GM21367 (cell line): ENCODE measurements around the gene TMEM181.
"Not testable (repeated sequence)": the region's sequence is repeated elsewhere in the genome, so short reads cannot be mapped to it uniquely, and the experiment has no call there.

Source experiments
- ATAC-seq: cut with Tn5 transposase; IDR thresholded peaks from one replicate; pipeline ENCODE4 v1.9.1; 2021; ENCODE audit not compliant: unreplicated experiment

The TMEM181 gene

DNA sequence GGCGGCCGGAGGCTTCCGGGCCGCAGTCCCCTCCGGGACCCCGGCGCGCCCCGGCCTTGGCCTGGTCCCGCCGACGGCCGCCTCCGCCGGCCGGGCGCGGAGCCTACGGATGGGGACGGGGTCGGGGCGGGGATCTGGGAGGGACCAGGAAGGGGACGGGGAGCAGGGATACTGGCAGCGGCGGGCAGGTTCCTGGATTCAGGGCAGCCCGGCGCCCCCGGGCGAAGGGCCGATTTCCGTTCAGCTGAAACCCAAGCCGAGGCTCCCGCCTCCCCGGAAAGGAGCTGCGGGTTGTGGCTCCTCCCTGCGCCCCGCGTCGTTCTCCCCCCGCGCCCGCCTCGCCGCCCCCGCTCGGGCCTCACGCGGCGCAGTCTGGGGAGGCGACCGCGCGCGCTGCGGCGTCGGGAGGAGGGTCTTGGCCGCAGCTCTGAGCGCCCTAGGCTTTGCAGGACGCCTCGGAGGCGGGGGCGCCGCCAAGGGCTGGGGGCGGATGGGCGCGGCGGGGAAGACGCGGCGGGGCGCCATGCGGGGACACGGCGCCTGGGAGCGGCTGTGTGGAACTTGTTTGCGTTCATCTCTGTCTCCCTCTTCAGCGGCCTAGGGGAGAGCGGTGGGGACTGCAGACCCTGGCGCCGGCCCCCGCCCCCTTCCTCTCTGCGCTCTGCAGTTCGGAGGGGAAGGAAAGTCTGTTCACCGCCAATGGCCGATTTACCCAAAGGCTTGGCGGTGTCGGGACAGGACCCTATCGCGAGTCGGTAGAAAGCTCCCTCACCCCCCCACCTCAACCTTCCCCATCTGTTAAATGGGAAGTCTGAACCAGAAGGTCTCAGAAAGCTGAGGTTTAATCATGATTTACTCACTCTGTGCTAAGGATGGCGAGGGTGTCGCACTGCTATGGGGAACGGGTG is 22.7 kb upstream of the TMEM181 start:
- no peak for ATAC-seq

DNA sequence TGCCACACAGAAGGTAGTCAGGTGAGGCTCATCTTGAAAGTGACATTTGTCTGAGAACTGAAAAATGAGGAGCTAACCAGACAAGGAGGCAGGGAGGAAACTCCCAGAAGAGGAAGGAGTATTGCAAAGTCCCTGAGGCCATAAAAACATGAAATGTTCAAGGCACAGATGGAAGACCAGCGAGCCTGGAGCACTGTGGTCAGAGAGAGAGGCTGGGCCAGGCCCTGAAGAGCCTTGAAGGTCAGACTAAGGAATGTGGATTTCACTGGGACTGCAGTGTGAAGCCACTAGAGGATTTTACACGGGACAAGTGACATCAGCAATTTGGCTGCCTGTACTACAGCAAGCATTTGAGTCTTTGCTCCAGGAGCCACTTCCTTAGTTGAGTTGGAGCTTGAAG is 21.1 kb upstream of the TMEM181 start:
- no peak for ATAC-seq

DNA sequence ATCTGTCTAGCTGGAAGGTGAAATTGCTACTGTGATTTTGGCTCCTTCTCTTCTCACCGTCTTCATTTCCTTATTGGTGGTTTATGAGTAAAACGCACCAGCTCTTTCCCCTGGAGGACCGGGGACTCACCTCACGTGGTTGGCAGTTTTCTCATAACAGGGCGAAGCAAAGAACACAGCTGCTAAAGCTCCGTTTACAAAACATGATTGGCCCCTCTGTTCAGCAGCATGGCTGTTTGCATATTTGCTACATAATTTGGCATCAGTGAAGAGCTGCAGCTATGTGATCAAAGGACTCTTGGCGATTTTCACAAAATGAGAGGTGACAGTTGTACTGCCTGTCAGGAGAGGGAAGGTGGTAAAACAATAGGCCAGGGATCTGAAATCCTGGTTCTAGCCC is 20.5 kb upstream of the TMEM181 start:
- no peak for ATAC-seq

DNA sequence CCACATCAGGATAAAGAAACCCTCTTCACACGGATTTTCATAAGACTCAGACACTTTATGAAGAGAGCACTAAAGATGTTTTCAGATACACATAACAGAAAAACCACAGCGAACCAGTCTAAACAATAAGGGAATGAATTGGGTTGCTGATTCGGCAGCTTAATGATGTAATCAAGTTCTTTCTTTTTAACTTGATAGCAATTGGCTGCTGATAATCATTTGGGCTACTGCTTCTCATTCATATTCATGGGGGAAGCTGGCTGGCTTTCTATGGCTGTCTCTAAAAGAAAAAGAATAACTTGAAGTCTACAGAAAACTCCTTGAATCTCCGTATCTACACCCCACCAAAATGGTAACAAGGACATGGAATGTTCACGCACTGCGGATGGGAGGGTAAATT is 20.0 kb upstream of the TMEM181 start:
- ATAC-seq = no peak

DNA sequence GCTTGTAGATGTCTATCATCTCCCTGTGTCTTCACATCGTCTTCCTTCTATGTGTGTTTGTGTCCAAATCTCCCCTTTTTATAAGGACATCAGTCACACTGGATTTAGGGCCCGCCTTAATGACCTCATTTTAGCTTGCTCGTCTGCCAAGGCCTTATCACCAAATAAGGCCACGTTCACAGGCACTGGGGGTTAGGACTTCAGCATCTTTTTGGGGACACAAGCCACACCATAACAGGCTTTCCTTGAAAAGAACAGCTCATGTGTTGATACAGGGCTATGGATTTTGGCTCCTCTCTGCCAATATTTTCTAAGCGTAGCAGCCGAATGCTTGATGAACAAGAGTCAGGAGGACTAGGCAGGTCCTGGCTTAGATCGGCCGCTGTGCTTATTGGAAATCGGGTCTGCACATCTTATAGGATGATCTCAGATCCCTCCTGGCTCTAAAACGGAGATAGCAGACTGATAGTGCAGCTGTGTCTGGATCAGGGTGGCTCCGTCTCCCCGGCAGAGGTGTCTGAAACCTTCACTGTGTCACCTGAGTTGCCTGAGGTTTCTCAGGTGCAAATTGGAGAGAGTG is 16.2 kb upstream of the TMEM181 start:
- no peak for ATAC-seq

DNA sequence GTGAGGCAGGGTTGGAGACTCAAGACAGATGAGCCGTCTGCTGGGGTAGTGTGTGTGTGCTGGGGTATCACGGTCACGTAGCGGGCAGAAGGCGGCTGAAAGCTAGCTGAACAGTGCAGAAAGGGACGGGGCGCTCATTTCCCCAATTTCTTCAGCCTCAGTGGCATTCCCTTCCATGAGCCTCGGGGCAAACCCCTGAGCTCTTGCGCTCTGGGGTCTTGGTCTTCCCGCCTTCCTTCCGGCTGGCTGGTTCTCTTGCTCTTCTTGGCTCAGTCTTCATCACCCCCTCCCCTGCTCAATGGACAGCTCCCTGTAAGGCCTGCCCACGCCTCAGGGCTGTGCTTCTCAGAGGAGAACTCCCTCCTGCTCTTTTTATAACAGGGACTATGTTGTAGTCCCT is 15.5 kb upstream of the TMEM181 start:
- no peak for ATAC-seq

DNA sequence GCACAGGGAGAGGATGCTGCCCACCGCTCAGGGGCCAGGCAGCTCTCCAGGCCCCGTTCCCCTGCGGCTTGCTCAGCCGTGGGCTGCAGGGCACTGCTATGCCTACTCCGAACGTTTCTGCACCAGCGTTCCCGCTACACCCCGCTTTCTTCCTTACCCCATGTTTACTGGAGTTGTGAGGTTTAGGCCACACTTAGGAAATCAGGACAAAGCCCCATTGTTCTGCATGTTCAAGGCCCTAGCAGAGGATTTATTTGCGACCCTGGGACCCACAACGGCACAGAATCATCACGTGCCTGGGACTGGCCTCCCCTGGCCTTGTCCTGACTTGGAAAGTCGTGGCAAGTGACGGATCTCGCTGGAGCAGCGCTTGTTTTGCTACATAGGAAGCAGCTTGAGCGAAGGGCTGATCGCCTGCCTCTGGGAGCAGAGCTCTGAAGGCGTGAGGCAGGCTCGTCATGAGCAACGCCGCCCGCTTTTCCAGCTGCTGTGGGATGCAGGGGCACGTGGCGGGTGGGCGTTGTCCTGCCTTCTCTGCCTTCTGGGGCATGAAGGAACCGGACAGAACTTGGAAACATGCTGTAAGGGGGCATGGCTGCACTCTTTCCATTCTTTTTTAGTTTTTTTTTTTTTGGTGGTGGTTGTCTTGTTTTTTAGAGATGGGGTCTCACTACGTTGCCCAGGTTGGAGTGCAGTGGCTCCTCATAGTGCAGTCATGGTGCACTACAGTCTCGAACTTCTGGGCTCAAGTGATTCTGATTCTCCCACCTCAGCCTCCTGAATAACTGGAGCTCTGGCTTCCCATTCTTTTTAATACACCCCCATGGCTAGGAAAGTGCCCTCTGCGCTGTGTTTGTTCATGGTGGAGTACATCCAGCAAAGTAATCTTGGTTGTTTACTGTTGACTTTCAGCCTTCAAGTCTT is 14.6 kb upstream of the TMEM181 start:
- no peak for ATAC-seq

DNA sequence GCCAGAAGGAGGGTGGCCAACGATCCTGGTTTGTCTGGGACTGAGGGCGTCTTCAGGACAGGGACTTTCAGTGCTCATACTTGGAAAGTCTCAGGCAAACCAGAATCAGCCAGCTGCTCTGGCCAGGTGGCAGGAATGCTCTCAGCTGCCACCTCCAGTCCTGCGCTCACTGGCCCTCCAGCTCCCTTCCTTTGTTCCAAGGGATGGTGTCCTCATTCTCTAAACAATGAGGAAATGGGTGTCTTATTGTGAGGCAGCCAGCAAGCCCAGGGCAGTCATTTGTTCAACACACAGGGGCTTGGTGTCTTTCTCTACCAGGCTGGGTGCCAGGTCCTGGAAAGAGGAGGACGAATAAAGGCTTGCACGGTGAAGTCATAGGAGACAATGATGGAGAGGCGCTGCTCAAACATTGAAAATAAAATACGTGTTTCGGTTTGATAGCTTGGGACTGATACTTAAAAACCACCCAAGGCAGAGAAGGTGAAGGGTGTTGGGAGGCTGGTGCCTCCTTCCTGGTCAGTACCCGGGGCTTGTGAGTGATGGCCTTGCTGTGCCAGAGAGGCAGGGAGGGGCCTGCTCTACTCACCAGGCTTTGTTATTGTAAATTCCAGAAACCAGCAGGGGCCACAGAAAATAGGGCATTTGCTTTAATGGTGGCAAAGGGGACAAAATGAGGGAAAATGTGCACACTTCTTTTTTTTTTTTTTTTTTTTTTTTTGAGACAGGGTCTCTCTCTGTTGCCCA is 11.3 kb upstream of the TMEM181 start:
- no peak for ATAC-seq

DNA sequence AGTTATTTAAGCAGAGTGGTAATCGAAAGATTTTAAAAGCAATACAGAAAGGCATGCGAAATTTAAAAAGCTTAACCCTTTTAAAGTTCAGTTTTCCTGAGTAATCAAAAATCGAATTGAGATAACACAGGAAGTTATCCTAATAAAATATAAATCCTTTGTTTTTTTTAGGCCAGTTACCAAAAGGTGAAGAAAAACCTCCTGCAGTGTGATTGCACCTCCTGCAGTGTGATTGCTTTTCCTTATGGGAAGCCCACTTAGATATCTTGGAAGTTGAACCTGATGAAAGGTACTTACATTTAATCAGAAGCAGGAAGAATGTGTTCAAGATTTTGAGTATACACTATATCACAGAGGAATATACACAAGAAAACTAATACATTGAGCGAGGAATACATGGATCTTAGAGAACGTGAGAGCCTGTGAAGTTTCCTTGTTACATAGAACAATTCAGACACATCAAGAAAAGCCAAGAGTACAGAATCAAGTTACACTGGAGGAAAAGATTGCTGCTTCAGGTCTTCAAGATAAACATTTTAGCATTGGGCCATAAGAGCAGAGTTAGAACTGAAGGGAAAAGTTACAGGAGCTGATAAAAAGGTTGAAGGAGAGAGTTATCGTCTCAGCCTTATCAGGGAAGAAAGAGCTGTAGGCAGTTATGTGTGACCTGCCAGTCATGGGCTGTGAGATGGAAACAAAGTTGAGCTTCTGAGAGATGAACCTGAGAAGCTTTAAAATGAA is 7.7 kb upstream of the TMEM181 start:
- ATAC-seq = no peak

DNA sequence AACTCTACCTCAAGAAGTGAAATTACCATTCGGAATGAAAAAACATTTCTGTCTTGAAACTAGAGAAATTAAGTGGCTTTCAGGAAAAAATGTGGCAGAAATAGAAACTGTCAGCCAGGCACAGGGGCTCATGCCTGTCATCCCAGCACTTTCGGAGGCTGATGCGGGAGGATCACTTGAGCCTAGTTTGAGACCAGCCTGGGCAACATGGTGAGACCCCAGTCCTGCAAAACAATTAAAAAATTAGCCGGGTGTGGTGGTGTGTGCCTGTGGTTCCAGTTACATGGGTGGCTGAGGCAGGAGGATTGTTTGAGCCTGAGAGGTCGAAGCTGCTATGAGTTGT is 7.1 kb upstream of the TMEM181 start:
- ATAC-seq = no peak

DNA sequence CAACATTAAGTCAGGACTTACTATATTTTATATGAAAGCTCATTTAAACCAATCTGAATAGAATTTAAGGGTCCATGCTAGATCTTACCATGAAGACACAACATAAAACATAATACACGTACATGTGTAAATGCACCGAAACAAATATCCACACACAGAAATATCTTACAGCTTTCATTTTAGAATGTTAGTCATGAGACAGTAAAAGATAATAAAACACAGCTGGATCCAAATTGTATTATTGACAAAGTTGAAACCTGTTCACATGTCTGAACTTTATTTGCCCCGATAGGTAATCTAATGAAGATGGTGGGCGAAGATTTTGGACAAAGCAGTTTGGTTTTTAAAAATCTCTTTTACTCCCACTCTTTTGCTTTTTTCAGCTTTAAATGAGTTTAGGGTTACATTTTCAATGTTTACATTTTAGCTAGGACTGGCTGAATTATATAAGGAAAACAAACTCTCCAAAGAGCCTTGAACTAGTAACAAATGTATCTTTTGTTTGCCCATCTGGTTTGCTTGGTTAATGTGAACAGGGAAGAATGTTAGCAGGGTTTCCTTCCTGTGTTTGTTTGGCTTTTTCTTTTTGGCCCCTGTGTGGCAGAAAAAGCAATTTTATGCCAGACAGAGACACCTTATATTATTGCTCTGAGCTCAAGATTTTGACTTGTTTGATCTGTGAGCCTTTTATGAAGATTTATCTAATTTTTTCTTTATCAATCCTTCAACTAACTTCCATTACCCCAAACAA is 5.1 kb upstream of the TMEM181 start:
- ATAC-seq = no peak

DNA sequence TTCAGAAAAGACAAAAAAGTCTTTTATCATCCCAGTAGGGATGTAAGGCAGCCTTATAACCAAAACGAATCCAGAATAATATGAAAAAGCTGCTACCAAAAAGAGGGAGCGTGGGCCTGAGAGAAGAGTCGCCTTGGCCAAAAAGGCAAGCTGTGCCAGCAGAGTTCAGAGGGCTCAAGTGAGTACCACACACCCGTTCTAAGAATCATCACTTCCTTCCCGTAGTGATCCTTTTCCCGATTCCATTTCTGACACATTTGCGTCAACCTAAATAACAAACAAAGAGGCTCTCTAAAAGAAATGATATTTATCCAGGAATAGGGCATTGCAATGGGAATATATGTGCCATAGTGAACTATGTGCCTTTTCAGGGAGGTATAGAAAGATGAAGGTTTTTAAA is 3.8 kb upstream of the TMEM181 start:
- no peak for ATAC-seq

DNA sequence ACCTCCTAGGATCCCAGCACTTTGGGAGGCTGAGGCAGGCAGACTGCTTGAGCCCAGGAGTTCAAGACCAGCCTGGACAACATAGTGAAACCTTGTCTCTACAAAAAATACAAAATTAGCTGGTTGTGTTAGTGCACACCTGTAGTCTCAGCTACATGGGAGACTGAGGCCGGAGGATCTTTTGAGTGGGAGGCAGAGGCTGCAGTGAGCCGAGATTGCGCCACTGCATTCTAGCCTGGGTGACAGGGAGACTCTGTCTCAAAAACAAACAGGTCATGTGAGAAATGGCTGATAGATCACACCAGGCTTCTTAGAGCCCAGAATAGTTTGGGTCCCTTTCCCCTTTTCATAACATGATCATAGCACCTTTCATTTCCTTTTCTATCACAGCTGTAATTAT is 2.8 kb upstream of the TMEM181 start:
- not testable (repeated sequence) for ATAC-seq

DNA sequence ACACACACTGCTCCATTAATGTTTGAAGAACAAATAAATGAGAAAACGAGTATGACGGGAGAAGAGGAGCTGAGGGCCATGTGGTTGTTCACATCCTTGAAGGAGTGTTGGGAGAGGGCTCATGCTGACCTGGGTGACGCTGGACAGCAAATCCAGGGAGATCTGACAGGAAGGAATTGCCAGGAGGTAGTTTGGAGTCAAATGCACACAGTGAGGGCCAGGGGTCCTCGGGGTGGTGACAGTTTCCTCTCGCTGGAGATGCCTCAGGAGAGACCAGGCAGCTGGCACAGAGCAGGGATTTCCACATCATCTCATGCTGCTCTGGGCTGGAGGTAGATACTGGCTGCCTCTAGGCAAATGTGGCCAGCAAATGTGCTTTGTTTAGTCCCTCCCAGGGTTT is 2.0 kb upstream of the TMEM181 start:
- no peak for ATAC-seq

DNA sequence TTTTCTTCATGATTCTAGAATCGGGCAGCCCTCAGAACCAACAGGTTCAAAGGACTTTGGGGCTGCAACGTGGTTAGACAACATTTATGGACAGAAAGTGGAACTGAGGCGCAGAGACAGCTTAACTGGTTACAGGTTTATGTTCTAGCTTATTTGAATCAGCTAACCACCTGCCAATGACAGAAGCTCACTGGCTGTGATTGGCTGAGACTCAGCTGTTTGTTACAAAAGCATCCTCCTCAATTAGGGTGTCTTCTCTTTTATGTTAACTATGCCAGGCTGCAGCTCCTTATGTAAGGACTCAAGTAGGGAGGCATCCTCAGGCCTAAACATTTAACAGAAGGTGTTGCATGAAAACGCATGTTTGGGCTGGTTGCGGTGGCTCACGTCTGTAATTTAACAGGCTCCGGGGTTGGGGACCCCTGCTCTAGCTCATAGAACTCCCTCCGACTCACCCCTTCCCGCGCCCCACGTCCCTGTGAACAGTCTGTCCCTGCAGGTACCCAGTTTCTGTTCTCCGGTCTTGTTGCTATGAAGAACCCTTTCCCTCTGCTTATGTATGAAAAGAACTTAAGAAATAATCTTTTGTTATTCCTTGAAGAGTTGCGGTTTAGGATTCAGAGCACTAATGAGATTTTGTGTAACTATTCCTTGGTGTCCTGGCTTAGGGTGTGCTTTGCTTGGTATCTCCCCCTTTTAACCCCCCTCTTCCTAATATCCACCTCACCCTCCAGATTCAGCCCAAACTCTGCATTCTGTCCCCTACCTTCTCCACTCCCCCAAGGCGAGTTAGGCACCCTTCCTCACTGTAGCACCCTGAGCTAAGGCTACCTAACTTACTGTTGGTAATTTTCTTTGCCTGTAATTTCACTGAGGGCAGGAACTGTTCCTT is 1.2 kb upstream of the TMEM181 start:
- ATAC-seq = no peak

DNA sequence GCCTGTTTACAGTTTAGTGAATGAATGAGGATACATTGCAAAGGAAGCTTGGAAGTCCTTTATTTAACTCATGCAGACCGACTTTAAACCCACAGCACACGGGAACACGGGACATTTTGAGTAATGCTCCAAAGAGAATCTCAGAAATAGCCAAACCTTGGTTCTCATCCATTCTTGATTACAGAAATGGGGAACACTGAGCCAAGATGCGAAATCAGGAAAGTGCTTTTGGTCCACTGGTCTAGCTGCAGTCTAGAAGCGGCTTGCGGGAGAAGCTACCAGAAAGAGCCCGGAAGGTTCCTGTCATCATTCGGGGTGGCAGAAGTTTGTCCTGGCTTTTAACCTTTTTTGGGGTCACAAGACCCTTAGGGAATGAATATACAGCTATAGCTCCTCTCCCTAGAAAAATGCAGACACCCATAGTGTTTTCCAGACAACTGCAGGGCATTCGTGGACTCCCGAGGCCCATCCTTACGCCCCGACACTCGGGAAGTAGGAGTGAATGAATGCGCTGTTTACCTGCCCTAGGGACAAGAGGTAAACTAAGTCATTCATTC is 475 bp upstream of the TMEM181 start:
- ATAC-seq = no peak

DNA sequence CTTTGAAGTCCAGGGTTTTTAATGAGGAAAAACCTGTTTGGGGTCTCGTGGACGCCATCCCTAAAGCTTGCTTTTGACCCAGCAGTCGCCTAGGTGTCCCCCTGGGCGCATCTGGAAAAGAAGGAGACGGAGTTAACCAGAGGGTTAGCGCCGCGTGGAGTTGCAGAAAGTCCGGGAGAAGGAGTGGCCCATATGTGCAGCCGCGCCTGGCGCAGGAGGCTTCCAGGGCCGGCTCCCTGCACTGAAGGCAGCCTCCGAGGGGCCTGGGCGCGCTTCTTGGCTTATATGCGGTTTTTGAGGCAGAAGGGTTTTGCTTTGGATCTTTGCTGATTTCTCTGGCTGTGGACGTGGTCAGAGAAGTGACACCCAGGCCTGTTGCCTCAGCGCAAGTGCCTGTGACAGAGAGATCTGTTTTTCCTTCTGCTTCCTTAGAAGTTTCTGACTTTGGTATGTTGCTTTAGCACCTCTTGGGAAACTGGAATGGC is 987 bp downstream of the TMEM181 start:
- ATAC-seq = no peak

DNA sequence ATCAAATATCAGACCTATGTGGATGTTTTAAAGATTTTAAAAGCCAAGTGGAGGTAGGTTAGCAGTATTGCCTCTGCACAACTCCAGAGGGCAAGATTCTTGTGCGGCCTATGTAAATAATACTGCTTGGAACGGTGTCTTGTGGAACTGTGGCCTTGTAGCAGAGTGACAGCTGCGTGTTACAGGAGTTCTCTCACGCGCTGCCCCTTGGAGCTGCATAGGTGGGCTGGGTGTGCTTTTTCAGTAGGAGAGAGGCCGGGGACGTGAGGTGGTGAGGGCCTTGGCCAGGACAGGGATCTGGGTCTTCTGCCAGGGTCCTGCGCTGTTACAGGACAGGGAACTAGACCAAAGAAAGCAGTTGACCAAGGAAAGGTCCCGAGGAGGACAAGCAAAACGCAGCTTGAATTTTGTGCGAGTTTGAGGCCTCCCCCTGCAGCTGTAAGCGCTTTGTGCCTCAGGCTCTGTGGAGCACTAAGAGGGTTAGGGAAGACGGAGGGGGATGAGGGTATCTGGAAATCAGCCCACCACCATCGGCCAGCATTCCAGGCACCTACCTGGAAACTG is 1.5 kb downstream of the TMEM181 start:
- no peak for ATAC-seq
